Islet precursor cell (in vitro differentiated cells): ENCODE measurements around the gene DNAH12.
"Not testable (repeated sequence)": the region's sequence is repeated elsewhere in the genome, so short reads cannot be mapped to it uniquely, and the experiment has no call there.

Experiments
- DNase-seq: peaks from one replicate; pipeline ENCODE4 v3.0.0-alpha.2; 2018

DNAH12 gene

DNA sequence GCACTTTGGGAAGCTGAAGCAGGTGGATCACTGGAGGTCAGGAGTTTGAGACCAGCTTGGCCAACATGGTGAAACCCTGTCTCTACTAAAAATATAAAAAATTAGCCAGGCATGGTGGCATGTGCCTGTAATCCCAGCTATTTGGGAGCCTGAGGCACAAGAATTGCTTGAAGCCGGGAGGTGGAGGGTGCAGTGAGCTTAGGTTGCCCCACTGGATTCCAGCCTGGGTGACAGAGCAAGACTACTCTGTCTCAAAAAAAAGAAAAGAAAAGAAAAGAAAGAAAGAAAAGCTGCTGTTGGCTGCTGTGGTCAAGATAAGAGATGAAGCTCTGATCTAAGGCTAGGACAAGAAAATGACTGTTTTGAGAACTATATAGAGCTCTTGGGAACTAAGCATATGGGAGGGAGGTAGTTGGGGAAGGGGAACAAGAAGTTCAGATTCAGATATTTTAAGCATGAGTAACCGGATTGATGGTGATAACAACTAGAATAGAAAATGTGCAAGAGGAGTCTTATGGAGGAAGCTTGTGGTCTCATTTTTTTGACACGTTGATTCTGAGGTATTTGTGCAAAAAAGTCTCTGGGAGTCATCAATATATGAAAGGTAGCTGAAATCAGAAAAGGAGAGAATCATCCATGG lies 25.7 kb downstream of the DNAH12 start:
- DNase-seq, result peak; percentile 64

DNA sequence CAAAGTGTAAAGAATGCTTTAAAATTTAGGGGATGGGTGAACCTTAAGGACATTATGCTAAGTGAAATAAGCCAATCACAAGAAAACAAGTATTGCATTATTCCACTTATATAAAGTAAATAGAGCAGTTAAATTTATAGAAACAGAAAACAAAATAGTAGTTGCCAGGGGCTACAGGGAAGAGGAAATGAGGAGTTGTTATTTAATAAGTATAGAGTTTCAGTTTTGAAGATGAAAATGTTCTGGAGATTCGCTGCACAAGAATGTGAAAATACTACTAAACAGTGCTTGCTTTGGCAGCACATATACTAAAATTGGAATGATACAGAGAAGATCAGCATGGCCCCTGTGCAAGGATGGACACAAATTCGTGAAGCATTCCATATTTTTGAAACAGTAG lies 32.0 kb downstream of the DNAH12 start:
- no peak for DNase-seq

DNA sequence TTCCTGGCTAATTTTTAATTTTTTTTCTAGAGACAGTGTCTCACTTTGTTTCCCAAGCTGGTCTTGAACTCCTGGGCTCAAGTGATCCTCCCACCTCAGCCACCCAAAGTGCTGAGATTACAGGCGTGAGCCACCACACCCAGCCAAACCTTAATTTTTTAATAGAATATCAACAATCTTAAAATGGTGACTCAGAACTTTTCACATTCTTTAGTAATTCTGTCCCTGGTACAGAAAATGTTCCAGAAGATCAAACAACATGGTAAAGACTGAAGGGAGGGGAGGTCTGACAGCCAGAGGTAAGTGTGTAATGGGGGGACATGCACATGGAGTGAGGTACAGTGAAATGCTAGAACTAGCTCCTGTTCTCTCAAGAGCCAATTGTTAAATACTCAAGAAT lies 38.2 kb downstream of the DNAH12 start:
- DNase-seq, result no peak

DNA sequence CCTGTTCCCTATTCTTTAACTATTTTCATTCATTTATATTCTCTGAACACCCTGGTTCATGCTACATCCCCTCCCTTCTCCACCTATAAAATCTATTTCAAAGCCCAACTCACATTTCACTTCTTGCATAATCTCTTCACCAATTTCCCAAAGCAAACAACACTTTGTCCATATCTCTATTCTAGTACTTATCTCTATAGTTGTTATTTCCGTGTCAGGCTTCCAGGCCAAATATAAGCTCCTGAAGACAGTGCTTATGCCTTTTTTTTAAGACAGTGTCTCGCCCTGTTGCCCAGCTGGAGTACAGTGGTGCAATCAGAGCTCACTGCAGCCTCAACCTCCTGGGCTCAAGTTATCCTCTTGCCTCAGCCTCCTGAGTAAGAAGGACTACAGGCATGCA lies 43.6 kb downstream of the DNAH12 start:
- DNase-seq, result no peak

DNA sequence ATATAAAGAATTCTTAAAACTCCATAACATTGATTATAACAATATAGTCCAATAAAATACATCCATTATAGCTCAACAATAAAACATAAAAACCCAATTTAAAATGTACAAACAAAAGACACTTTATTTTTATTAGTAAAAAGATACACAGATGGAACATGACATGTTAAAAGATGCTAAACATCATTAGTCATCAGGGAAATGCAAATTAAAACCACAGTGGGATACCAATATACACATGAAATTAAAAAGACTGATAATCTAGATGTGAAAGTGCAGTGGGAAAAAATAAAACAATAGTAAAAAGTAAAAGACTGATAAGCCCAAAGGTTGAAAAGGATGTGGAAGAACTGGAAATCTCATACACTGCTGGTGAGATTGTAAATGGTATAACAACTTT lies 46.2 kb downstream of the DNAH12 start:
- no peak for DNase-seq

DNA sequence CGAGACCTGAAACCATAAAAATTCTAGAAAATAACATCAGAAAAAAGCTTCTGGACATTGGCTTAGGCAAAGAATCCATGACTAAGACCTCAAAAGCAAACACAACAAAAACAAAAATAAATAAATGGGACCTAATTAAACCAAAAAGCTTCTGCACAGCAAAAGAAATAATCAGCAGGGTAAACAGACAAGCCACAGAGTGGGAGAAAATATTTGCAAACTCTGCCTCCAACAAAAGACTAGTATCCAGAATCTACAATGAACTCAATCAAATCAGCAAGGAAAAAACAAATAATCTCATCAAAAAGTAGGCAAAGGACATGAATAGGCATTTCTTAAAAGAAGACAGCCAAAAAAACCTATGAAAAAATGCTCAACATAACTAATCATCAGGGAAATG lies 59.6 kb downstream of the DNAH12 start:
- DNase-seq, result no peak

DNA sequence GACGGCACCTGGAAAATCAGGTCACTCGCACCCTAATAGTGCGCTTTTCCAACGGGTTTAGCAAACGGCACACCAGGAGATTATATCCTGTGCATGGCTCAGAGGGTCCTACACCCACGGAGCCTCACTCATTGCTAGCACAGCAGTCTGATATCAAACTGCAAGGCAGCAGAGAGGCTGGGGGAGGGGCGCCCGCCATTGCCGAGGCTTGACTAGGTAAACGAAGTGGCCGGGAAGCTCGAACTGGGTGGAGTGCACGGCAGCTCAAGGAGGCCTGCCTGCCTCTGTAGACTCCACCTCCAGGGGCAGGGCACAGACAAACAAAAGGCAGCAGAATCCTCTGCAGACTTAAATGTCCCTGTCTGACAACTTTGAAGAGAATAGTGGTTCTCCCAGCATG lies 67.0 kb downstream of the DNAH12 start:
- DNase-seq, result not testable (repeated sequence)

DNA sequence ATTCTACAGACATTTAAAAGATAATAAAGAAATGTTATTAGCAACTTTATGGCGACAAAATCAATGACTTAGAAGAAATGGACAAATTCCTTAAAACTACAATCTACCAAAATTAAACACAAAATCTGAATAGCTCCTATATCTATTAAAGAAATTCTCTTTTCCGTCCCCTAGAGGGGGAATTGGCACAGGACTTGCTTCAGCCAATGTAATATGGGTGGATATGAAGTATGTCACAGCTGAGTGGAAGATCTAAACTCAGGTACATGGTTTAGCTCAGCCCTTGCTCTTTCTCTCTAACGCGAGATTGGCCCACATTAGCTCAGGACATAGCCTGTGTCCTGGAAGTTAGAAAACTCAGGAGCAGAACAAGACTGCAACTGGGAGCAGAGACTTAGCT lies 79.3 kb downstream of the DNAH12 start:
- DNase-seq, result no peak

DNA sequence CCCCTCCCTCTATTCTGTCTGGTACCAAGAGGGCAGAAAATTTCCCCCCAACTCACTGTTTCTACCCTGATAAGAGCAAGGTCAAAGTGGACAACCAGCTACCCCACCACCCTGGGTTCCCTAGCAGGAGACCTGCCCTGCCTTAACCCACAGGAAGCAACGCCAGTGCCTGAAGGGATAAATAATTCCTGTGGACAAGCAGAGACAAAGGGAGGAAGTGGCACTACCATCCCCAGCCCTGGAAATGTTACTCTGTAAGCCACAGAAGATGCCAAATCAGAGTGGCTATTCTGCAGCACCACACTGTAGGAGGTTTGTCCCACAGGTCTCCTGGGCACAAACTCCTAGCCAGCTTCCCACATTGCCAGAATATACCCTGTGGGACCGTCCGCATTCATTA lies 80.1 kb downstream of the DNAH12 start:
- no peak for DNase-seq

DNA sequence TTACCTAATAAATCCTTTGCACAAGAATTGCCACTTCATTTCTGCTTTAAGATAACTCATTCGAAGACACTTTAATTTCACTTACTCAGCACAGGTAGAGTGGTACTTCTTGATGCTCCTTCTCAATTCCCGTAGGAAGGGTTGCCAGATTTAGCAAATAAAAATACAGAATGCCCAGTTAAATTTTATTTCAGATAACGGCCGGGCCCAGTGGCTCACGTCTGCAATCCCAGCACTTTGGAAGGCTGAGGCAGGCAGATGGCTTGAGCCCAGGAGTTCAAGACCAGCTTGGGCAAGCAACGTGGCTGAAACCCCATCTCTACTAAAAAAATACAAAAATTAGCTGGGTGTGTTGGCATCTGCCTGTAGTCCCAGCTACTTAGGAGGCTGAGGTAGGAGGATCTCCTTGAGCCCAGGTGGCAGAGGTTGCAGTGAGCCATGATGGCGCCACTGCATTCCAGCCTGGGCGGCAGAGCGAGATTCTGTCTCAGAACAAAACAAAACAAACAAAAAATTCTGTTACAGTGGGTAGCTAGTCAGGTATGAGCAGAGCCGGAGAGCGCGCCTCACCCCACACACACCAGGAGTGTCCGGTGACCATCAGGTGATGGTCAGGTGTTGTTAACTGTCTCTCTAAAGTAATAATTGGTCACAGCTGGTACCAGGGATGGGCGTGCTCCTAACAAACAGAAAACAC lies 92.8 kb downstream of the DNAH12 start:
- DNase-seq, result no peak

DNA sequence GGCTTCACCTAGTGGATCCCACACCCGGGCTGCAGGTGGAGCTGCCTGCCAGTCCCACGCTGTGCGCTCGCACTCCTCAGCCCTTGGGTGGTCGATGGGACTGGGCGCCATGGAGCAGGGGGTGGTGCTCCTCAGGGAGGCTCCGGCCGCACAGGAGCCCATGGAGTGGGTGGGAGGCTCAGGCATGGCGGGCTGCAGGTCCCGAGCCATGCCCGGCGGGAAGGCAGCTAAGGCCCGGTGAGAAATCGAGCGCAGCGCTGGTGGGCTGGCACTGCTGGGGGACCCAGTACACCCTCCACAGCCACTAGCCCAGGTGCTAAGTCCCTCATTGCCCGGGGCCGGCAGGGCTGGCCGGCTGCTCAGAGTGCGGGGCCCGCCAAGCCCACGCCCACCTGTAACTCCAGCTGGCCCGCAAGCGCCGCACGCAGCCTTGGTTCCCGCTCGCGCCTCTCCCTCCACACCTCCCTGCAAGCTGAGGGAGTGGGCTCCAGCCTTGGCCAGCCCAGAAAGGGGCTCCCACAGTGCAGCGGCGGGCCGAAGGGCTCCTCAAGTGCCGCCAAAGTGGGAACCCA lies 94.8 kb downstream of the DNAH12 start:
- DNase-seq, result not testable (repeated sequence)

DNA sequence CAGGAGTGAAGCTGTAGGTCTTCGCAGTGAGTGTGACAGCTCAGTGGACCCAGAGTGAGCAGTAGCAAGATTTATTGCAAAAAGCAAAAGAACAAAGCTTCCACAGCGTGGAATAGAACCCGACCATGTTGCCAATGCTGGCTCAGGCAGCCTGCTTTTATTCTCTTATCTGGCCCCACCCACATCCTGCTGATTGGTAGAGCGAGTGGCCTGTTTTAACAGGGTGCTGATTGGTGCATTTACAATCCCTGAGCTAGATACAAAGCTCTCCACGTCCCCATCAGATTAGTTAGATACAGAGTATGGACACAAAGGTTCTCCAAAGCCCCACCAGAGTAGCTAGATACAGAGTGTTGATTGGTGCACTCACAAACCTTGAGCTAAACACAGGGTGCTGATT lies 95.7 kb downstream of the DNAH12 start:
- not testable (repeated sequence) for DNase-seq

DNA sequence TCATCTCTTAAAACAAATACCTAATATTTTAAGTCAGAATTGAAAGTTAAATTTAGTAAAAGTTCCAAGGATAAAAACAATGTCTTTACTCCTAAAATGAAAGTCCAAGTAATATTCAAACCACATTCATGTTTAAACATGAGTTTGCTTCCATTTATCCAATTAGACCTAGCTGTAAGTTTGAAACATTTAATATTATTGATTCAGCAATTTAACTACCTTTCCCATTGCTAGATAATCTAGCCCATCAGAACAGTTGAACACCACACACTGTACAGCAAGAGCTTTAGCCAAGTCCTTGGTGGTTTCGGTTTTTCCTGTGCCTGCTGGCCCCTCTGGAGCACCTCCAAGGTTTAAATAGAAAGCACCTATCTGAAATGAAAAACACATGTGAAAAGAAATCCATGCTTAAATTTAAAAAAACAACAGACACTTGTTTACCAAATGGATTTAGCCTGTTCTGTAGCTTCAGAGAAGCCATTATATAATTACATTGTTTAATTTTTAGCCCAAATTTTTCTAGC lies 97.8 kb downstream of the DNAH12 start:
- DNase-seq, result no peak

DNA sequence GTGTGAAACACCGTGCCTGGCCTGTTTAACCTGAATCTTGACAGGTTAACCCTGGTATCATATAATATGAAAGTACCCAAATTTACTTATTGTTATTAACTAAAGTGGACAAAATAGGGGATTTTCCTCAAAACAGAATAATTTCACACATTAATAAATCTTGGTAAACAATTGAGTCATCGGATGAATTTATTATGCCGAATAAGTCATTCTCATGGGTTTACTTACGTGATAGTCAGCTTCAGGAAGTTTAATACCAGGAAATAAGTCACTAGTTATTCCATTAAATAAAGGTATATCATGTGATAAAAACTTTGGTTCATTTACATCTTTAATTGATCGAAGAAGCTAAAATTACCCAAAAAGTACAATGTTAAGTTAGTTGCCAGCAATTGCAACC lies 99.7 kb downstream of the DNAH12 start:
- DNase-seq, result no peak

DNA sequence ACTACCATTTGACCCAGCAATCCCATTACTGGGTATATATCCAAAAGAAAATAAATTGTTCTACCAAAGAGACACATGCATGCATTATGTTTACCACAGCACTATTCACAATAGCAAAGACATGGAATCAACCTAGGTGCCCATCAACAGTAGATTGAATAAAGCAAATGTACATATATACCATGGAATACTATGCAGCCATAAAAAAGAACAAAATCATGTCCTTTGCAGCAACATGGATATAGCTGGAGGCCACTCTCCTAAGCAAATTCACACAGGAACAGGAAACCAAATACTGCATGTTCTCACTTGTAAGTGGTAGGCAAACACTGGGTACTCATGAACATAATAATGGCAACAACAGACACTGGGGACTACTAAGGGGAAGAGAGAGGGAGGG lies 104.0 kb downstream of the DNAH12 start:
- not testable (repeated sequence) for DNase-seq

DNA sequence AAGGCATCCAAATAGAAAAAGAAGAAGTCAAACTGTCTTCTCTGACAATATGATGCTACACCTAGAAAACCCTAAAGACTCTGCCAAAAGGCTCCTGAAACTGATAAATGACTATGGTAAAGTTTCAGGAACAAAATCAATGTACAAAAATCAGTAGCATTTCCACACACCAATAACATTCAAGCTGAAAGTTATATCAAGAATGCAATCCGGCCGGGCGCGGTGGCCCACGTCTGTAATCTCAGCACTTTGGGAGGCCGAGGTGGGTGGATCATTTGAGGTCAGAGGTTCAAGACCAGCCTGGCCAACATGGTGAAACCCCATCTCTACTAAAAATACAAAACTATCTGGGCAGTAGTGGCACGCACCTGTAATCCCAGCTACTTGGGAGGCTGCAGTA lies 105.7 kb downstream of the DNAH12 start:
- DNase-seq, result not testable (repeated sequence)

DNA sequence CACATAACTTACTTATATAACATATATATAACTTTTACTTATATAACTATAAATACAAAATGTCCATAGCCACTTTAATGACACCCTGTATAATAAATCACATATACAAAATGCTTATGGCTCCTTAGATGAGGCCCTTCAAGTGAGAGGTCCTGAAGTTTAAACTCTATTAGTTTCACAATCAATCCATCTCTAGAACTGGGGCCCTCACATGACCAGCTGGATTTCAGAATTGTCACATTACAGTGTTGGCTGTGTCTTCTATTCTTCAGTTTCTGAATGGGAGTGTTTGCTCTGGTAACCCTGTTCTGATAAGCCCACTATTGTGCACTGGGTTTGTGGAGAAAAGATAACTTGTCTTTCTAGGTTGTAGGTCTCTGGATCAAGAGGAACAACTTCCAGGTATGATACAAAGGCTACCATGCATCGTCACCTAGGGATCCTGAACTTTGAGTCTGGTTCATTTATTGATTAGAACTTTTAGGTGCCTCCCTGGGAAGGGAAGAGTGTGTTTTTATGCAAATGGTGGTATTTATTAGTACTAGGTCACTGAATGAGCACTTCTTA lies 107.9 kb downstream of the DNAH12 start:
- DNase-seq, result no peak

DNA sequence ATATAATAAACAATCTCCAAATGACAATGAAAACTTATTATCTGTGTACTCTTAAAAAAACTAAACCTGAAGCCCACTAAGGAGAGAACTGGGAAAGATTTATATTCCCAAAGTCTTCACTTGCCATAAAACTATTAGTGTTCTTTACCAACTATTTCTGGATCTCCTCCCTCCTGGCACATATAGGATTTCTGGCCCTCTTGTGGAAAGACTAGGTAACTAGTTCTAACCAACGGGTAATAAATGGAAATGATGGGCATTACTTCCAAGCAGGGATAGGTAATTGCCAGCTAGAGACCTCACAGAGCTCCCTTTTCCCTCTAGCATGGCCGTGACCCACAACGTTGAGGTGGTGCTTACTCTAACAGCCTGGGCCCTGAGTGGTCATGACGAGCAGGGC lies 110.1 kb downstream of the DNAH12 start:
- no peak for DNase-seq

DNA sequence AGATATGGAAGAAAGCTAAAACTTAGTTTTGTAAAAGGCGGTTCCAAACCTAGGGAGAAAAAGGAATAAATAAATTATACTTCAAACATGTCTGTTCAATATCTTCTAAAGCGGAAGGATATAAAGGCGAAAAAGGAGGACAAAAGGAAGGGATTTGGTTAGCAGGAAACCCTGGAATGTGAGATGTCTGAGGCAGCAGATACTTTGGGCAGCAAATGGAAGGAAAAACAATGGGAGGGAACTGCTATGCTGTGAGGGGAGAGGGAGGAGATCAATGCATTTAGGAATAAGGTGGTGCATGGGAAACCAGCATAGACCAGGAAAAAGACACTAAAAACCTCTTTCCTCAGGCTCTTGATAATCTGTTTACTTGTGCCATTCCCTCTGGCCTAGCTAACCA lies 120.8 kb downstream of the DNAH12 start:
- DNase-seq, result no peak

DNA sequence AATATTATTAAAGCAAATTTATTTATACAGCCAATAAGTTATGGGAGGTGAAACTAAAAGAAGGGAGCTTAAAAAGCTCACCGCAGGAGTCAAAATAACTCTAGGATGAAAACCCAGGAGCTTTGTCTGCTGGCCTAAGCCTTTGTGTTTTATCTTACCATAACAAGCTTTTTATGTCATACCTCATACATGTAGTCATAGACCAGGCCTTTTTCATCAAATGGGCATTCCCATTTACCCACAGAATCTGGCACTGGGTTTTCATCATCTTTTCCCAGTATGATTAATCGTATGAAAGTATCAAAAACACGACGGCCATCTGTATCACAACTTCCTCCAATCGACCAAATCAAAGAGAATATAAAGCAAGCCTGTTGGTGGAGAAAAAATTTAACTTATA lies 122.8 kb downstream of the DNAH12 start:
- DNase-seq, result no peak

DNA sequence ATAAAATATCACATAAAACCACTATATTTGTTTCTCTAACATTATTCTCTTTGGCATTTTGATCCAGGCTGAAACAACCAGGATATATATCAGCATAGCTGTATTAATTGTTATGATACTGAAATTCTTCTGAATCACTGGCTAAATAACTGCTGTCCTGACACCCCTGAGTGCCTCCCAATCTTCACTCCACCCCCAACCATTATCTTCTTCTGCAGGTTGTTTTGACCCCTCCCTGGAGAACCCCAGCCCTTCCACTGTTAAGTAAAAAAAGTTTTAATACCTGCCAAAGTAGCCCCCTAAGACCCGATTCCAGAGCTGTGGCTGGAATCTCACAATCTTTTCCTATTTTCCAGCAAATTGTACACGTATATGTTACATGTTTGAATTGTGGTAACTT lies 124.1 kb downstream of the DNAH12 start:
- no peak for DNase-seq

DNA sequence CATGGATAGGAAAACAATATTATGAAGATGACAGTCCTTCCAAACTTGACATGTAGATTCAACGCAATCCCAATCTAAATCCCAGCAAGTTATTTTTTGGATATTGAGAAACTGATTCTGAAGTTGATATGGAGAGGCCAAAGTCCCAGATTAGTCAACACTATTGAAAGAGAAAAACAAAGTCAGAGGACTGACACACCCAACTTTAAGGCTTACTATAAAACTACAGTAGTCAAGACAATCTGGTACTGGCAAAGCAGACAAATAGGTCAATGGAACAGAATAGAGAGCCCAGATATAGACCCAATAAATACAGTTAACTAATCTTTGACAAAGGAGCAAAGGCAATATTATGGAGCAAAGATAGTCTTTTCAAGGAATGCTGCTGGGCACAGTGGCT lies 132.4 kb downstream of the DNAH12 start:
- DNase-seq, result no peak

DNA sequence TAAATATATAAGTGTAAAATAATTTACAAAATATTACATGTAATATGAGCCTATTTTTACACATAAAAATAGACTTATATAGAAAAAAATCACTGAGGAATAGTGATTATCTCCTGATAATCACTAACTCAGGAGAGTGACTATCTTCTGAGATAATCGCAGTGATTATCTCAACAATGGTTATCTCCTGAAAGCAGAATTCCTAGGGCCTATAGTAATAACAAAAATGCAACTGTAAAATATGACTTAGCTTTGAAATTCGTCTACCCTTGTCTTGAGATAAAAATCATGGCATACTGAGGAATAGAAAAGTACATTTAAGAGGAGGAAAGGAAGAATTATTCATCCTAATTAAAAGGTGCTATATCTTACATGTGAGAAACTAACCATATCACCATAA lies 134.7 kb downstream of the DNAH12 start:
- no peak for DNase-seq

DNA sequence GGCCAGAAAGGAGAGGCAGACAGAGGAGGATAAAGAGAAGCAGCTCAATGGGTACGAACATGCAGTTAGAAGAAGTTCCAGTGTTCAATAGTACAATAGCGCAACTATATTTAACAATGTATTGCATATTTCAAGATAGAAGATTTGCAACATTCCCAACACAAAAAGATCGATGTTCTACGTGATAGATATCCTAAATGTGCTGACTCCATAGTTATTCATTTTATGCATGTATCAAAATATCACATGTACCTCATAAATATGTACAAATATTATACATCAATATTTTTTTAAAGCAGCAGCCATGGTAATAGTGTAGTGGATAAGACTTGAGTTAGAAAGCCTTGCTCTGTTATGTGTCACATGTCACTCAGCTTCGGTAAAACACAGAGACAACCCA lies 141.5 kb downstream of the DNAH12 start:
- DNase-seq, result no peak
